H1 (cell line): ENCODE results near the gene CARD11. TPM values are rescaled to one million over a fixed set of nuclear protein-coding genes. Genes with fewer than 3 reads are reported as not detected.

Experiments
- CTCF ChIA-PET: fragments of 300-600 bp; sonication (Branson Sonifier 250); formaldehyde crosslinking; loops from one replicate; lab custom pipeline; 2021; ENCODE audit not compliant: partially characterized antibody; lab: Charles Lee
- POLR2A ChIA-PET: fragments of 300-600 bp; sonication (Branson Sonifier 250); formaldehyde crosslinking; loops from one replicate; lab custom pipeline; 2021; ENCODE audit warnings: inconsistent platforms; ENCODE audit not compliant: partially characterized antibody; lab: Charles Lee
- DNase-seq, 2 experiments: peaks; one replicate each; pipeline versions ENCODE4 v3.0.0 to v3.0.0-alpha.2; 2010 to 2022; ENCODE audit warnings: low spot score in 2 of 2, low read depth in 1 of 2, mixed read lengths in 1 of 2
- FAIRE-seq: peaks from 2 replicates; lab custom pipeline; 2011; peaks lifted over from hg19 to GRCh38; lab: Jason Lieb, UNC
- H2AFZ ChIP-seq: 2 replicates; pipeline ENCODE4 v1.8.1; 2012; ENCODE audit warnings: low read length, inconsistent platforms
- H2AK5ac ChIP-seq: 2 replicates; pipeline ENCODE4 v1.6.1; 2013; ENCODE audit warnings: low read depth, low read length
- H2BK120ac ChIP-seq: replicated peaks from 2 replicates; pipeline ENCODE3; 2013; ENCODE audit warnings: low read depth, low read length, inconsistent platforms
- H2BK12ac ChIP-seq: 2 replicates; pipeline ENCODE4 v1.6.1; 2013; ENCODE audit warnings: low read depth, low read length
- H2BK15ac ChIP-seq: 2 replicates; pipeline ENCODE4 v1.6.1; 2013; ENCODE audit warnings: low read length
- H2BK20ac ChIP-seq: 2 replicates; pipeline ENCODE4 v1.6.1; 2013; ENCODE audit warnings: low read length
- H2BK5ac ChIP-seq: 2 replicates; pipeline ENCODE4 v1.6.1; 2013; ENCODE audit warnings: low read depth, low read length
- H3K14ac ChIP-seq: 2 replicates; pipeline ENCODE4 v1.6.1; 2013; ENCODE audit warnings: inconsistent platforms; ENCODE audit not compliant: insufficient read length
- H3K18ac ChIP-seq: 2 replicates; pipeline ENCODE4 v1.6.1; 2013; ENCODE audit warnings: low read length; ENCODE audit errors: extremely low read depth
- H3K23ac ChIP-seq: 2 replicates; pipeline ENCODE4 v1.6.1; 2013; ENCODE audit warnings: inconsistent platforms; ENCODE audit not compliant: insufficient read length
- H3K23me2 ChIP-seq: 2 replicates; pipeline ENCODE4 v1.6.1; 2013; ENCODE audit warnings: low read depth, low read length
- H3K27ac ChIP-seq: 2 replicates; pipeline ENCODE4 v1.6.1; 2011; ENCODE audit warnings: low read depth, low read length, inconsistent platforms
- H3K27me3 ChIP-seq, 4 experiments: replicated peaks in 1 of 4; 1 replicate in 1 of 4; 2 replicates in 3 of 4; pipeline versions ENCODE4 v1.6.1 to v1.8.1; 2011 to 2013; ENCODE audit warnings: low read length in 3 of 4, mild to moderate bottlenecking in 3 of 4, inconsistent platforms in 2 of 4, mixed read lengths in 2 of 4, moderate library complexity in 1 of 4; ENCODE audit not compliant: control insufficient read depth in 3 of 4, insufficient read depth in 3 of 4; ENCODE audit errors: extremely low read depth in 1 of 4
- H3K36me3 ChIP-seq, 4 experiments: 2 replicates each; pipeline versions ENCODE4 v1.6.1 to v1.8.1; 2011 to 2013; ENCODE audit warnings: mild to moderate bottlenecking in 4 of 4, low read length in 3 of 4, moderate library complexity in 2 of 4, control low read depth in 1 of 4, inconsistent platforms in 1 of 4; ENCODE audit not compliant: insufficient read depth in 4 of 4, control insufficient read depth in 2 of 4
- H3K4ac ChIP-seq: replicated peaks from 2 replicates; pipeline ENCODE3; 2013; ENCODE audit warnings: low read length, low read depth, mixed read lengths, inconsistent platforms; ENCODE audit not compliant: insufficient read length
- H3K4me1 ChIP-seq, 4 experiments: replicated peaks in 1 of 4; 1 replicate in 1 of 4; 2 replicates in 3 of 4; pipeline versions ENCODE4 v1.6.1 to v1.8.1; 2011 to 2013; ENCODE audit warnings: low read length in 3 of 4, inconsistent platforms in 2 of 4, mixed read lengths in 1 of 4; ENCODE audit not compliant: insufficient read depth in 4 of 4, control insufficient read depth in 3 of 4
- H3K4me2 ChIP-seq, 2 experiments: 2 replicates each; pipeline versions ENCODE4 v1.6.1 to v1.8.1; 2011 to 2013; ENCODE audit warnings: low read depth in 2 of 2, low read length in 2 of 2, control low read depth in 1 of 2, inconsistent platforms in 1 of 2, mild to moderate bottlenecking in 1 of 2; ENCODE audit not compliant: insufficient read depth in 1 of 2
- H3K4me3 ChIP-seq, 4 experiments: fragments of 200-600, 300-600 bp in 1 of 4; sonication (generic), shearing (Covaris generic), sonication (Bioruptor Twin) in 1 of 4; 2 replicates each; pipeline versions ENCODE4 v1.5.1 to v1.8.1; 2011 to 2016; ENCODE audit warnings: low read length in 4 of 4, low read depth in 3 of 4, control low read depth in 2 of 4, inconsistent platforms in 2 of 4, mild to moderate bottlenecking in 2 of 4, mixed read lengths in 1 of 4, moderate library complexity in 1 of 4; ENCODE audit not compliant: insufficient read depth in 2 of 4; ENCODE audit errors: extremely low read depth in 1 of 4
- H3K56ac ChIP-seq: replicated peaks from 2 replicates; pipeline ENCODE3; 2013; ENCODE audit warnings: low read depth, mild to moderate bottlenecking, mixed read lengths, low read length, inconsistent platforms; ENCODE audit not compliant: insufficient read length
- H3K79me1 ChIP-seq: 2 replicates; pipeline ENCODE4 v1.6.1; 2013; ENCODE audit warnings: low read depth, low read length, control low read depth
- H3K79me2 ChIP-seq, 2 experiments: 2 replicates each; pipeline versions ENCODE4 v1.6.1 to v1.8.1; 2012 to 2013; ENCODE audit warnings: low read length in 2 of 2, mild to moderate bottlenecking in 2 of 2, inconsistent platforms in 1 of 2; ENCODE audit not compliant: insufficient read depth in 2 of 2, control insufficient read depth in 1 of 2
- H3K9ac ChIP-seq, 4 experiments: replicated peaks in 1 of 4; 1 replicate in 1 of 4; 2 replicates in 3 of 4; pipeline versions ENCODE4 v1.6.1 to v1.8.1; 2011 to 2013; ENCODE audit warnings: low read depth in 3 of 4, low read length in 3 of 4, control low read depth in 2 of 4, mild to moderate bottlenecking in 2 of 4, moderate library complexity in 2 of 4, inconsistent platforms in 1 of 4; ENCODE audit errors: extremely low read depth in 1 of 4
- H3K9me3 ChIP-seq, 2 experiments: 2 replicates each; pipeline versions ENCODE4 v1.6.1 to v1.8.1; 2012 to 2013; ENCODE audit warnings: mild to moderate bottlenecking in 2 of 2, moderate library complexity in 2 of 2, control low read depth in 1 of 2, inconsistent platforms in 1 of 2, low read depth in 1 of 2, low read length in 1 of 2, mixed read lengths in 1 of 2; ENCODE audit not compliant: insufficient read depth in 2 of 2
- H4K20me1 ChIP-seq, 2 experiments: replicated peaks in 1 of 2; 2 replicates each; pipeline versions ENCODE3 to v1.8.1; 2011 to 2013; ENCODE audit warnings: inconsistent platforms in 2 of 2, low read length in 2 of 2, mild to moderate bottlenecking in 1 of 2; ENCODE audit not compliant: insufficient read depth in 2 of 2, control insufficient read depth in 1 of 2
- H4K5ac ChIP-seq: 2 replicates; pipeline ENCODE4 v1.6.1; 2013; ENCODE audit warnings: low read length, low read depth, mixed read lengths, inconsistent platforms; ENCODE audit not compliant: insufficient read length
- H4K8ac ChIP-seq: 2 replicates; pipeline ENCODE4 v1.8.0; 2013; ENCODE audit warnings: mild to moderate bottlenecking, moderate library complexity, low read length, inconsistent platforms; ENCODE audit not compliant: insufficient read depth; ENCODE audit errors: extremely low read depth
- H4K91ac ChIP-seq: replicated peaks from 2 replicates; pipeline ENCODE3; 2013; ENCODE audit warnings: low read length, mixed read lengths, inconsistent platforms; ENCODE audit not compliant: insufficient read length
- E2F6 ChIP-seq: IDR thresholded peaks from 2 replicates; pipeline ENCODE4 v1.6.1; 2012; ENCODE audit warnings: inconsistent platforms
- GABPA ChIP-seq: IDR thresholded peaks from 2 replicates; pipeline ENCODE4 v1.6.1; 2011; ENCODE audit warnings: mild to moderate bottlenecking, low read length, moderate library complexity, borderline replicate concordance; ENCODE audit not compliant: insufficient read depth
- GTF2F1 ChIP-seq: IDR thresholded peaks from 2 replicates; pipeline ENCODE4 v1.6.1; 2012; ENCODE audit warnings: low read depth, low read length, improper control_type of control experiment, borderline replicate concordance
- SP2 ChIP-seq: IDR thresholded peaks from 2 replicates; pipeline ENCODE4 v1.6.1; 2012; ENCODE audit warnings: mild to moderate bottlenecking, low read length, inconsistent platforms
- TEAD4 ChIP-seq: IDR thresholded peaks from 2 replicates; pipeline ENCODE4 v1.6.1; 2012; ENCODE audit warnings: low read depth, low read length, inconsistent platforms, mixed read lengths
- WGBS, 2 experiments: shearing (Covaris generic) in 1 of 2; methylation state at CpG; one replicate each; pipeline versions ENCODE4 v1.1.6 to v1.1.7; 2013 to 2015; ENCODE audit warnings: low lambda C conversion rate in 2 of 2, mixed read lengths in 2 of 2, inconsistent platforms in 1 of 2, low coverage in 1 of 2, missing lambda C conversion rate in 1 of 2; ENCODE audit not compliant: insufficient replicate concordance in 2 of 2, insufficient coverage in 1 of 2, insufficient read length in 1 of 2; ENCODE audit errors: extremely low coverage in 1 of 2, missing lambda C conversion rate in 1 of 2; 5-methylcytosine and 5-hydroxymethylcytosine counted together
- polyA plus RNA-seq, 7 experiments: library from polyadenylated mRNA; depleted of rRNA in 3 of 7; stranded (reverse) in 5 of 7; unstranded in 2 of 7; fragments of >200 nt in 5 of 7; fragments of 200-250 nt in 2 of 7; gene quantifications; 1 replicate in 5 of 7; 2 replicates in 1 of 7; 4 replicates in 1 of 7; pipeline versions ENCODE4 v1.2.1 to v1.2.3, GENCODE V29; 2011 to 2013; ENCODE audit warnings: missing spikeins in 2 of 7, mixed read lengths in 2 of 7
- total RNA-seq: library from RNA; stranded (reverse); fragmentation: NEBNext Ultra II Directional; extraction: Animal tissue kit (Norgen Biotek cat#: 25700); gene quantifications from 2 replicates; pipeline ENCODE4 v1.2.1, GENCODE V29; 2021

The CARD11 gene
- total and polyA plus RNA-seq, 2 of the 8 experiments (the other 6 are each of a cell fraction or from before 2014, with no cell fraction given) = 12.6 to 29.8 TPM

GRCh38 chr7:2947058-2947780 is 96.4 kb downstream of the CARD11 start:
- ChIA-PET CTCF (interaction anchor here (0.7 to 1.0 kb wide), 2 partner anchors 10 to 1295 kb away, joined by 3 read pairs; no protein-coding TSS in a partner anchor), POLR2A (no interaction called here)
- no peak overlapping the region for H3K18ac ChIP-seq
- FAIRE-seq (no peak), DNase-seq (no peak)
- H3K79me1 ChIP-seq = no peaks in the 10 kb centered on the region
- H3K9me3 ChIP-seq = peaks cover 0 to 18% of the 10 kb centered on the region in 2 experiments; a peak in 3 of 4 replicates
- no peak overlapping the region for H3K4me2 ChIP-seq
- no peak overlapping the region for H2AFZ ChIP-seq
- no peak overlapping the region for H4K8ac ChIP-seq
- no peak overlapping the region for H2AK5ac ChIP-seq
- no peak overlapping the region for H4K5ac ChIP-seq
- no peak overlapping the region for H3K9ac ChIP-seq
- no peak overlapping the region for H3K14ac ChIP-seq
- H2BK5ac ChIP-seq = no peak overlapping the region
- no peak overlapping the region for H3K27ac ChIP-seq
- H4K91ac ChIP-seq = no peak overlapping the region
- no peak overlapping the region for H2BK12ac ChIP-seq
- H3K79me2 ChIP-seq = no peaks in the 10 kb centered on the region
- H3K36me3 ChIP-seq = no peaks in the 10 kb centered on the region; a peak in 2 of 8 replicates
- no peaks in the 10 kb centered on the region for H4K20me1 ChIP-seq
- H3K4me1 ChIP-seq = no peaks in the 10 kb centered on the region
- peaks cover under 1% of the 10 kb centered on the region; the same call in 1 of the 2 replicates for H3K23me2 ChIP-seq
- no peak overlapping the region for H2BK15ac ChIP-seq
- H3K23ac ChIP-seq = no peak overlapping the region
- no peak overlapping the region for H2BK20ac ChIP-seq
- 95% methylated on average over 12 of the region's 12 CpGs; no CpG with 5 or more reads in 1 of the 2 experiments for WGBS, 2 experiments
- no peak overlapping the region for H3K56ac ChIP-seq
- H3K27me3 ChIP-seq = no peaks in the 10 kb centered on the region
- H3K4ac ChIP-seq = no peak overlapping the region
- no peak overlapping the region for H3K4me3 ChIP-seq
- TF ChIP-seq GABPA (no peak), SP2 (no peak), GTF2F1 (no peak), TEAD4 (no peak), E2F6 (no peak)
- no peak overlapping the region for H2BK120ac ChIP-seq
